NCI-H2107 (cell line): ENCODE results near the gene RPS17.
"Not testable (repeated sequence)": the region's sequence is repeated elsewhere in the genome, so short reads cannot be mapped to it uniquely, and the experiment has no call there.

Experiments
- DNase-seq: peaks from one replicate; lab custom pipeline; 2025; lab: John Stamatoyannopoulos, UW

Gene RPS17

GRCh38 chr15:82507087-82507486 is 33.2 kb downstream of the RPS17 start:
- DNase-seq = not testable (repeated sequence)

GRCh38 chr15:82505842-82506241 is 34.4 kb downstream of the RPS17 start:
- DNase-seq = not testable (repeated sequence)

- DNase-seq = not testable (repeated sequence)
Measured at GRCh38 chr15:82504074-82504473, 36.2 kb downstream of the RPS17 start.

GRCh38 chr15:82502700-82503339 is 37.4 kb downstream of the RPS17 start:
- not testable (repeated sequence) for DNase-seq

GRCh38 chr15:82500772-82501171 is 39.5 kb downstream of the RPS17 start:
- not testable (repeated sequence) for DNase-seq

GRCh38 chr15:82497978-82498377 is 42.3 kb downstream of the RPS17 start:
- DNase-seq = not testable (repeated sequence)

- DNase-seq = not testable (repeated sequence)
Measured at GRCh38 chr15:82488250-82488649, 52.0 kb downstream of the RPS17 start.

GRCh38 chr15:82487045-82487444 is 53.2 kb downstream of the RPS17 start:
- not testable (repeated sequence) for DNase-seq
